GM12873 (cell line): ENCODE data around the gene PTPRH.

Experiments used
- TF ChIP-seq, protein P1 (sequence below): IDR thresholded peaks from 2 replicates; pipeline ENCODE4 v1.5.1; 2012; ENCODE audit warnings: low read depth, mild to moderate bottlenecking, moderate library complexity, low read length, control low read depth; ENCODE audit not compliant: insufficient read depth; ENCODE audit errors: missing control alignments

The PTPRH gene

DNA sequence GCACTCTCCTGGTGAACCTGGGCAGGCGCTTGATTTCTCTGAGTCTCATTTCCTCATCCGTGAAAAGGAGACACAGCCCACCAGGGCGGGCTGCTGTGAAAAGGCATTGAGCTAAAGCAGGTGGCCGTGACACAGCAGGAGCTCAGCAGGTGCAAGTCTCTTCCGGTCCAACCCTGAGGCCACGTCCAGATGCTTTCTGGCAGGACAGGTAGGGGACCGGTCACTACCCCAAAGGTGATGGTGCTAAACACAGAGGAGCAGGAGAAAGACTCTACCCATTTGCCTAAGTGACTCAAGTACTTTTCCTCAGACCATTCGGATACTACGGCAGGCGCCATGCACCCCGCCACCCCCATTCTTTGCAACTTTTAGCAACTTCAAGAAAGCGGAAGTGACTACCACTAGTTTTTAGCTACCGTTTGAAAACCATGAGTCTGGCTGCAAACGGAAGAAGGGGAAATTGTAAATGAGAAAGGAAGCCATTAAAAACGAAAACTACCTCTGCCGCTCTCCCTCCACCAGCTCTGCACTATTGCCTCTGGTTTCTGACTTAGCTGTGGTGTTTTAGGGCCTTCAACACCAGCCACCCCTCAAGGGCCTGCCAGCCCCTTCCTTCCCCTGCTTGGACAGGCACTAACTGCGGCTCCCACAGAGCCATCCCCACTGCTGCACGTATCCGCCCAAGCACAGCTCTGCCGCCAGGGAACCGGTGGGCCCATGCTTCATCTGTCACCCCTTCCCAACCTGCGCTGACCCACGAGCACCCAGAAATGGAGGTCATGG, 44.7 kb upstream of the PTPRH start:
- TF ChIP-seq, protein P1, sequence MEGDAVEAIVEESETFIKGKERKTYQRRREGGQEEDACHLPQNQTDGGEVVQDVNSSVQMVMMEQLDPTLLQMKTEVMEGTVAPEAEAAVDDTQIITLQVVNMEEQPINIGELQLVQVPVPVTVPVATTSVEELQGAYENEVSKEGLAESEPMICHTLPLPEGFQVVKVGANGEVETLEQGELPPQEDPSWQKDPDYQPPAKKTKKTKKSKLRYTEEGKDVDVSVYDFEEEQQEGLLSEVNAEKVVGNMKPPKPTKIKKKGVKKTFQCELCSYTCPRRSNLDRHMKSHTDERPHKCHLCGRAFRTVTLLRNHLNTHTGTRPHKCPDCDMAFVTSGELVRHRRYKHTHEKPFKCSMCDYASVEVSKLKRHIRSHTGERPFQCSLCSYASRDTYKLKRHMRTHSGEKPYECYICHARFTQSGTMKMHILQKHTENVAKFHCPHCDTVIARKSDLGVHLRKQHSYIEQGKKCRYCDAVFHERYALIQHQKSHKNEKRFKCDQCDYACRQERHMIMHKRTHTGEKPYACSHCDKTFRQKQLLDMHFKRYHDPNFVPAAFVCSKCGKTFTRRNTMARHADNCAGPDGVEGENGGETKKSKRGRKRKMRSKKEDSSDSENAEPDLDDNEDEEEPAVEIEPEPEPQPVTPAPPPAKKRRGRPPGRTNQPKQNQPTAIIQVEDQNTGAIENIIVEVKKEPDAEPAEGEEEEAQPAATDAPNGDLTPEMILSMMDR: peak; percentile 13

DNA sequence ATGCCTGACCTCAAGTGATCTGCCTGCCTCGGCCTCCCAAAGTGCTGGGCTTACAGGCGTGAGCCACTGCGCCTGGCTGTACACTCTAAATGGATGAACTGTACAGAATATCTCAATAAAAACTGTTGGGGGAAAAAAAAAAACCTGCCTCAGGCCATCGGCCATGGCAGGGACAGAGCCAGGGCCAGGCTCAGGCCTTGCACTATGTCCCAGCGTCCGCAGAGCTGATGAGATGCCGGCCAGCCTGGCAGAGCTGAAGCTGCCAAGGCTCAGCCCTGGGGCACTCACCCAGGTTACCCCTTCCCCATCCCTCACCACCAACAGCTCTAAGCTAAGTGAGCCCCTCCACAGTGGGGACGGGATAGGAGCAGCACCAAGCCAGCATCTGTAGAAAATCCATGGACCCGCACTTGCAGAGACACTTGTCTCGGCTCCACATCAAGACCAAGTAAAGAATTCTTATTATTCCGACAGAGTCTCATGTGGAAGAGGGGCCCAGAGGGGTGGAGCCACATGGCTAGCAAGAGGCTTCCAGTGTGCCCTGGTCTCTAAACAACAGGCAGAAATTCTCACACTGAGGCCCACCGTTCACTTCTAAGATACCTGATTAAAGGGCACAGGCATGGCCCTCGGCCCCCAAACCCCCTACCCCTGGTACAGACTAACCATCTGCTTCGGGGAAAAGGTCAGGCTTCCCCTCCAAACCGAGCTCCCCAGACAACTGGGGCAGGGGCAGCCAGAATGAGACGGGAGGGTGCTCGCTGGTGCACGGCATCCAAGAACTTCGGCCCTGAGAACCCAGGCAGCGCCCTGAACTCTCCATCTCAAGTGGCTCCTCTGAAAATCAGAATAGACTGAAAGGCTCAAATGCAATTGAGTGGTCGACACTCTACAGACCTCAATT, 43.7 kb upstream of the PTPRH start:
- TF ChIP-seq, protein P1: no peak

DNA sequence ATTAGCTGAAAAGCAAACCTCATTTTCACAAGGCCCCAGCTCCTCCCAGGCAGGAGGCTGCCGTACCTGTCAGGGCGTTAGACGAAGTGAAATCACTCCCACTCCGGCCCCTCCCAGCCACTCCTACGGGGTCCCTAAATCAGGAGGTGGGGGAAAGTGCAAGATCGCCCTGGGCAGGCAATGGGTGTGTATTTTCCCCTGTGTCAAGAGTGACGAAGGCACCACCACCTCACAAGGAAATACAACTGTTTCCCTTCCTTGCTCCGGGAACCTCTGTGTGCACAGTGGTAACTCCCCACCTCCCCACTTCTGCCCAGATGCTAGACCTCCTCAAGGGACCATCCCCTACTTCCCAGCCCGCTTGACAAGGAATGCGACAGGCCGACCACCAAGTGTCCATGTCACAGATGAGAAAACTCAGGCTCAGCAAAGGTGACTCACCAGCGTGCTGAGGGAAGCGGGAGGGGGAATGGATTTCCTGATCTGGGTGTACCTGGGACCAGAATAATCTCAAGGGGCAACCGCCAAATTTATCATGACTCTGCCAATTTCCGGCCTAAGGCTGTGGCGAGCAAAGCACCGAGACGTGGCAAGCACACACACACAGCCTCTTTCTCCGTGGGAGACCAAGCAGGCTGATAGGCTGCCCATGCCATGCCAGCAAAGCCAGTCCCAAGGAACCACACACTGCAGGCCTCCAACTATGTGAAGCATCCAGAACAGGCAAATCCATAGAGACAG, 42.2 kb upstream of the PTPRH start:
- TF ChIP-seq, protein P1: no peak

DNA sequence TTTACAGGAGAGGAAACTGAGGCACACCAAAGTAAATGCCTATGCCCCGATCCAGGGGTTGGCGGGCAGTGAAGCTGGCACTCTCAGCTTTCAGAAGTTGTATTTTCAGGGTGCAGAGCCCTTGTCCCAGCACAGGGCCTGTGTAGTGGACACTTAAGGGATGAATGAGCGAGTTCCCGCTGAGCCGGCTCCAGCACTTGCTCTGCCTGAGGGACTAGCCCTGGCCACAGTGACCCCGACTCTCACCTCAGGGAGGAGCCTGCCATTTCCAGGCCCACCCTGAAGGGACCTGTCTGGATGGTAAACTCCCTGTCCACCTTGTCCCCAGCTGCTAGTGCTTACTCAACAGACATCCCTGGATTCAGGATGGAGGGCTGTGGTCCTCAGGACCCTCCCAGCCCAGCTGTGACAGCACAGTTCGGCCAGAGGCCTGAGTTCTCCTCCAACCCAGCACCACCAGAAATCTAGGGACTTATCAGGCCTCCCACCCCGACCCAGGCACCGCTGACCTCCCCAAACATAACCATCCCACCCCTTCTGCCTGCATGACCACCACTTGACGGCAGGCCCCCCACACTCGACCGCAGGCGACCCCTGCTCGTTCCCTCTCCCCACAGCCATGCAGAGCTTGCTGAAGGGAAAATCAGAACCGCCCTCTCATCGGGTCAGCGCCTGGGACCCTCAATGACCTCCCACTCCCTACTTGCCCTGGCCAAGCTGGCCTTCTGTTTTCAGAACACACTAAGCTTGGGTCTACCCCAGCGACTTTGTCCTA, 41.1 kb upstream of the PTPRH start:
- TF ChIP-seq, protein P1: no peak

DNA sequence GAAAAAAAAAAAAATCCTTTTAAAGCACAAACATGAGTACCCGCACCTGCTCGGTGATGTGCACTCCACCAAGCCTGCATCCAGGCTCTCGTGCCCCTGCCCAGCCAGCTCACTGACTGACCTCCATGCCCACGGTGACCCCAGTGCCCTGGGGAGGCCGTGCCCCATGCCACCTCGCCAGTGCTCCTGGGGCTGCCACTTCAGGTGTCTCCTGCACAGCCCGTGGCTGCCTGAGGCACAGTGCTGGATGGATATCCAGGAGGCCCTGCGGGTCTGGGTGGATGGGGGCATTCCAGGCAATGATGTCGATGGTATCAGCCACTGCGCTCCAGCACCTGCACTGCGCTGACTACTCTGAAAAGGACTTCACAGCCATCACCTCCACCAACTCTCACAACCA, 40.5 kb upstream of the PTPRH start:
- TF ChIP-seq, protein P1: no peak

DNA sequence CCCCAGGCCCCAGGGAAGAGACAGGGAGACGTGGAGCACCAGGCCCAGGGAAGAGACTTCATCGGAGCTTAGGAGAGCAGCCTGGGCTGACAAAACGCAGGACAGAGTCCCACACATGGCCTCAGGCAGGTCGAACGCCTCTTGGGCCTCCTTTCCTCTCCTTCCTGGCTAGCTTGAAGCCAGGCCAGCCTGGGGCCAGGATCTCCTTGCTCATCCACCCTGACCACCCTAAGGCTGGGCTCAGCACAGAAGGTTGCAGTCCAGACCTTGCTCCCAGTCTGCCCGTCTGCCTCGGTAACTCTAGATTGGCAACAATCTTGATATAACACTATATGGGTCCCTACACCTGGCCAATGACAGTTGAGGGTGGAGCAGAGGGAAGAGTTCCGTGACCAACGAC, 39.4 kb upstream of the PTPRH start:
- TF ChIP-seq, protein P1: no peak
